Upper lobe of right lung (tissue), 1 donor: ENCODE results near the gene LBH. TPM values are rescaled to one million over a fixed set of nuclear protein-coding genes. Genes with fewer than 3 reads are reported as not detected.

Experiments used
- ATAC-seq: fragments of 200-7000 bp; cut with Tn5 transposase; one replicate; pipeline ENCODE4 v1.9.1; 2020; ENCODE audit warnings: mild to moderate bottlenecking, moderate library complexity
- DNase-seq: peaks from one replicate; pipeline ENCODE4 v3.0.0-alpha.2; 2020
- H3K27ac ChIP-seq: fragments of 200-600 bp; one replicate; pipeline ENCODE4 v1.8.0; 2022
- H3K27me3 ChIP-seq: fragments of 200-600 bp; one replicate; pipeline ENCODE4 v1.8.0; 2022; ENCODE audit warnings: mild to moderate bottlenecking
- H3K36me3 ChIP-seq: fragments of 200-600 bp; one replicate; pipeline ENCODE4 v1.8.0; 2022
- H3K4me1 ChIP-seq: fragments of 200-600 bp; one replicate; pipeline ENCODE4 v1.8.0; 2022
- H3K4me3 ChIP-seq: fragments of 200-600 bp; one replicate; pipeline ENCODE4 v1.8.0; 2022; ENCODE audit warnings: mild to moderate bottlenecking
- H3K9me3 ChIP-seq: fragments of 200-600 bp; one replicate; pipeline ENCODE4 v1.8.0; 2022
- CTCF ChIP-seq: fragments of 200-600 bp; IDR thresholded peaks from one replicate; pipeline ENCODE4 v1.8.0; 2022; ENCODE audit warnings: antibody characterized with exemption
- intact Hi-C: fragments of 100-400 bp; cut with DNase I; formaldehyde crosslinking; loops from one replicate; pipeline ENCODE4 v1.11.0; 2022
- total RNA-seq: library from RNA; stranded (reverse); fragmentation: NEBNext Ultra II Directional; extraction: Animal tissue kit (Norgen Biotek cat#: 25700); gene quantifications from one replicate; pipeline ENCODE4 v1.2.1, GENCODE V29; 2021
- donor health status: DM: no; HTN: yes; CAD: no; lungs with severe emphysema.

LBH gene
- total RNA-seq, 1 donor from 2014 or later = 272 TPM

DNA sequence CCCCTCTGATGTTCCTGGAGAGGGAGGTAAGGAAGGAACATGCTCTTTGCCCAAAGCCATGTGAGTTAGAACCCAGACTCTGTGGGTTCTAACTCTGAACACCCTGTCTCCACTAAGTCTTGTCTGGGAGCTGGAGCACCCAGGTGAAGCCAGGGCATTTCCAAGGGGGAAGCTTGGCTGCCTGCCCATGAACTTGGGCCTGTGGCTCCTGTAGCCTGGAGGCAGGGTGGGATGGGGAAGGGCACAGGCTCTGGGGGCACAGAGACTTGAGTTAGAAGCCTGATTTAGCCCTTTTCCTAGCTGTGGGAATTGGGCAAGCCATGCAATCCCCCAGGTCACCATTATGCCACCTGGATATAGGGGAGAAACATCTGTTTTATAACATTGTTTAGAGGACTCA, 65.2 kb downstream of the LBH start:
- Histone ChIP-seq H3K27ac (no peak overlapping the region), H3K27me3 (no peaks in the 10 kb centered on the region), H3K4me3 (no peak overlapping the region), H3K9me3 (no peaks in the 10 kb centered on the region), H3K4me1 (peaks cover 10% of the 10 kb centered on the region), H3K36me3 (no peaks in the 10 kb centered on the region)
- intact Hi-C loops = no loop called here
- DNase-seq (no peak), ATAC-seq (no peak)
- no peak for TF ChIP-seq CTCF

DNA sequence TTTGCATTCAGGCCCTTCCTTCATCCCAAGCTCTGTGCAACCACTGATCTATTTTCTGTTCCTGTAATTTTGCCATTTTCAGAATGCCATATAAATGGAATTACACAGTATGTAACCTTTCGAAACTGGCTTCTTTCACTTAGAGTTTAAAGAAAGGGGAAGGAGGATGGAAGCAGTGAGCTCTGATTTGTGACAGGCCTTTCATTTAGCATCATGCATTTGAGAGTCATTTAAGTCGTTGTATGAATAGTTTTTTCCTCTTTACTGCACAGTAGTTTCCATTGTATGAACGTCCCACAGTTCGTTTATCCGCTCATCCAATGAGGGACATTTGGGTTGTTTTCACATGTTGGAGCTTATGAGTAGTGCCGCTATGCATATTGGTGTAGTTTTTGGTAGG, 67.0 kb downstream of the LBH start:
- Histone ChIP-seq H3K4me1 (peaks cover 11% of the 10 kb centered on the region), H3K27ac (no peak overlapping the region), H3K27me3 (no peaks in the 10 kb centered on the region), H3K9me3 (no peaks in the 10 kb centered on the region), H3K4me3 (no peak overlapping the region), H3K36me3 (no peaks in the 10 kb centered on the region)
- intact Hi-C loops = no loop called here
- DNase-seq (no peak), ATAC-seq (no peak)
- no peak for TF ChIP-seq CTCF

DNA sequence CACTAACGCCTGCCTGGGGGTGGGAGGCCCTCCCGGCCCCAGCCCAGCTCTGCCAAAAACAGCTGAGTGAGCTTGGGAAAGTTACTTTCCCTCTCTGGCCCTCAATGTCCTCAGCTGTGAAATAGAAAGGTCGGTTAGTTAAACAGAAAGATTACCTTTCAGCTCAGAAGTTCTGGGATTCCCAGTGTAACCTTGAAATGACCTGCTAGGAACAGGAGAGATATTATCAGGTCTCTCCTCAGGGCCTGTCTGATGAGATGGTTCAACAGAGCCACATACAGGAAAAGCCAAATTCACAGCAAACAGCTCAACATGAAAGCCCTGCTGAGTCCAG, 68.8 kb downstream of the LBH start:
- H3K9me3 ChIP-seq = no peaks in the 10 kb centered on the region
- H3K27ac ChIP-seq = peak overlapping the region; percentile 72
- no peaks in the 10 kb centered on the region for H3K27me3 ChIP-seq
- DNase-seq (no peak), ATAC-seq (no peak)
- H3K4me3 ChIP-seq = no peak overlapping the region
- intact Hi-C loops = no loop called here
- H3K4me1 ChIP-seq = peaks cover 9% of the 10 kb centered on the region
- TF ChIP-seq CTCF = no peak
- H3K36me3 ChIP-seq = no peaks in the 10 kb centered on the region

DNA sequence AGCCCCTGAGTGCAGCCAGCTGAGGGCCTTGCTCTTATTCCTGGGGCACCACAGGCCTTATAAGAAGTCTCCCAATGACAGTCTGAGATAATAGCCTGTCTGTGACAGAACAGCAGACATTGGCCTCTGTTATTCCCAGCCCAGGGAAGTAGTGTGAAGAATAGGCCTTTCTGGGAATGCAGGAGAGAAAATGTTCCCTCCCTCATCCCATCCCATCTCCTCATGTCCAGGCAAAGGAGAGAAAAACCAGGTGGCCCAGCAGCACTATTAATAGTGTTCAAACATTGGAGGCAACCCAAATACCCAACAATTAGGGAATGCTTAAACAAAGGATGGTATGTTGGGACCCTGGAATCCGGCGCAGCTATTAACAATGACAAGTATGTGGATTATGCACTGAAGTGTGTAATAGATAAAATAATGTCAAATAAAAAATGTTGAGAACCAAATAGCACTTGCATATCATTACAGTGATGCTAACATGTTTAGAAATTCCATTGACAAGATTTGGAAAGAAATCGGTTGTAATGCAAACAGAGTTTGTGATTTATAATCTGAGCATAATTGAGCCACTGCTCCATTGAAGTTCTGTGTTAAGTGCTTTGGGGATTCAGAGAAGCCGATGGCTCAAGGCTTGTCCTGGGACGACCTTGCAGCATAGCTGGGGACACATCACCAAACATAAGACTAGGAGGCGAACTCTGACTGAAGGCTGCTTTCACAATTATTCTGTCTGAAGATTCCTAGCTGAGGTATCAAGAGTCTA, 69.3 kb downstream of the LBH start:
- Histone ChIP-seq H3K4me3 (no peak overlapping the region), H3K4me1 (peaks cover 9% of the 10 kb centered on the region), H3K9me3 (no peaks in the 10 kb centered on the region), H3K27ac (peak overlapping the region; percentile 74), H3K36me3 (no peaks in the 10 kb centered on the region), H3K27me3 (no peaks in the 10 kb centered on the region)
- intact Hi-C loops = no loop called here
- peak; percentile 69 for ATAC-seq
- no peak for TF ChIP-seq CTCF
- no peak for DNase-seq

DNA sequence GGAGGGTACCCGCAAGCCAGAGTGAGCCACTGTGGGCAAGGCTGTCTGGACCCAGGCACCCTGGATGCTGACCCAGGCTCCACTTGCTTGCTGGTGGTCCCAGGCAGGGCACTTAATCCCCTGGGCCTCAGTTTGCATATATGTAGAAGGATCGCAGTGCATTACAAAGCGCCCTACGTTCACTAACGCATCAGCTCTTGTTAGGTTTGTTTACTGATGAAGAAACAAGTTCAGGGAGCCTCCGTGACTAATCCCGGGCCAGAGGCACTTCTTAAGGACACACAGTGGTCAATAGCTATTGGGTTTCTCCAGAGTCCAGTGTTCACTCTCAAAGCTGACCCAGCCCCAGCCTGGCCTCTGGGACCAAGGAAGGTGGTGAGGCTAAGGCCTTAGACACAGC, 70.2 kb downstream of the LBH start:
- Histone ChIP-seq H3K27ac (peak overlapping the region; percentile 74), H3K36me3 (no peaks in the 10 kb centered on the region), H3K4me1 (peaks cover 9% of the 10 kb centered on the region), H3K4me3 (no peak overlapping the region), H3K27me3 (no peaks in the 10 kb centered on the region), H3K9me3 (no peaks in the 10 kb centered on the region)
- DNase-seq = no peak
- no peak for ATAC-seq
- no peak for TF ChIP-seq CTCF
- intact Hi-C loops = no loop called here

- no peak overlapping the region for H3K27ac ChIP-seq
- DNase-seq (no peak), ATAC-seq (no peak)
- peaks cover 9% of the 10 kb centered on the region for H3K4me1 ChIP-seq
- no peaks in the 10 kb centered on the region for H3K27me3 ChIP-seq
- no peak for TF ChIP-seq CTCF
- H3K4me3 ChIP-seq = no peak overlapping the region
- no peaks in the 10 kb centered on the region for H3K36me3 ChIP-seq
- intact Hi-C loops = no loop called here
- no peaks in the 10 kb centered on the region for H3K9me3 ChIP-seq
These were observed 71.2 kb downstream of the LBH start for GRCh38 chr2:30302566-30302965.
